ENCODE data around the gene SART3.
"Not testable (repeated sequence)": the region's sequence is repeated elsewhere in the genome, so short reads cannot be mapped to it uniquely, and the experiment has no call there.

The SART3 gene

GRCh38 chr12:108487029-108487428 lies 73.9 kb downstream of the SART3 start:
- not testable (repeated sequence) for DNase-seq (ENCODE audit: low read depth)

GRCh38 chr12:108485371-108485770 lies 75.6 kb downstream of the SART3 start:
- not testable (repeated sequence) for DNase-seq (ENCODE audit: low read depth)

- no peak for DNase-seq (ENCODE audit: low read depth)
These were observed 76.1 kb downstream of the SART3 start for GRCh38 chr12:108484845-108485244.

GRCh38 chr12:108484431-108484830 lies 76.5 kb downstream of the SART3 start:
- no peak for DNase-seq (ENCODE audit: low read depth)

- DNase-seq (ENCODE audit: low read depth): no peak
These were observed 77.5 kb downstream of the SART3 start for GRCh38 chr12:108483213-108484059.

- DNase-seq (ENCODE audit: low read depth): peak; percentile 6
These were observed 78.2 kb downstream of the SART3 start for GRCh38 chr12:108482717-108483212.

GRCh38 chr12:108479364-108480070 lies 81.5 kb downstream of the SART3 start:
- DNase-seq (ENCODE audit: low read depth): no peak

- peak; percentile 44 for DNase-seq (ENCODE audit: low read depth)
These were observed 82.3 kb downstream of the SART3 start for GRCh38 chr12:108478611-108479206.

- DNase-seq (ENCODE audit: low read depth): no peak
These were observed 83.1 kb downstream of the SART3 start for GRCh38 chr12:108477881-108478259.

- no peak for DNase-seq (ENCODE audit: low read depth)
These were observed 83.7 kb downstream of the SART3 start for GRCh38 chr12:108477055-108477880.

- no peak for DNase-seq (ENCODE audit: low read depth)
These were observed 85.6 kb downstream of the SART3 start for GRCh38 chr12:108475396-108475795.

- DNase-seq (ENCODE audit: low read depth): no peak
These were observed 87.4 kb downstream of the SART3 start for GRCh38 chr12:108473400-108474055.

All from EH (cell line).